HL-60 (cell line): ENCODE measurements around the gene NID2.

Source experiments
- DNase-seq, 2 experiments: peaks; one replicate each; pipeline ENCODE4 v3.0.0-alpha.2; 2010 to 2020; ENCODE audit warnings: low read depth in 1 of 2, low spot score in 1 of 2
- H3K27ac ChIP-seq: fragments of 250-450 bp; sonication (Bioruptor Pico); replicated peaks from 2 replicates; pipeline ENCODE4 v1.5.1; 2020; ENCODE audit warnings: mild to moderate bottlenecking, moderate library complexity
- H3K27me3 ChIP-seq: fragments of 250-450 bp; sonication (Bioruptor Pico); 2 replicates; pipeline ENCODE4 v1.5.1; 2021; ENCODE audit warnings: mild to moderate bottlenecking, moderate library complexity; ENCODE audit not compliant: insufficient read depth, poor library complexity, severe bottlenecking
- H3K4me3 ChIP-seq: replicated peaks from 2 replicates; pipeline ENCODE4 v1.5.1; 2011; ENCODE audit warnings: mild to moderate bottlenecking, control low read depth, low read length; ENCODE audit not compliant: insufficient read depth
- GABPA ChIP-seq: IDR thresholded peaks from 2 replicates; pipeline ENCODE4 v1.6.1; 2012; ENCODE audit warnings: low read depth
- POLR2AphosphoS5 ChIP-seq: IDR thresholded peaks from 2 replicates; pipeline ENCODE4 v1.6.1; 2012; ENCODE audit warnings: low read depth
- SPI1 ChIP-seq: IDR thresholded peaks from 2 replicates; pipeline ENCODE4 v1.6.1; 2012; ENCODE audit warnings: low read depth, mild to moderate bottlenecking, borderline replicate concordance
- TF ChIP-seq, protein P1 (sequence below): IDR thresholded peaks from 2 replicates; pipeline ENCODE4 v1.6.1; 2012; ENCODE audit warnings: low read depth; ENCODE audit not compliant: insufficient replicate concordance
- TF ChIP-seq, protein P2 (sequence below): IDR thresholded peaks from one replicate; pipeline ENCODE4 v1.5.1; 2011; ENCODE audit warnings: low read length, control low read depth, inconsistent platforms; ENCODE audit not compliant: insufficient read depth

The NID2 gene

DNA sequence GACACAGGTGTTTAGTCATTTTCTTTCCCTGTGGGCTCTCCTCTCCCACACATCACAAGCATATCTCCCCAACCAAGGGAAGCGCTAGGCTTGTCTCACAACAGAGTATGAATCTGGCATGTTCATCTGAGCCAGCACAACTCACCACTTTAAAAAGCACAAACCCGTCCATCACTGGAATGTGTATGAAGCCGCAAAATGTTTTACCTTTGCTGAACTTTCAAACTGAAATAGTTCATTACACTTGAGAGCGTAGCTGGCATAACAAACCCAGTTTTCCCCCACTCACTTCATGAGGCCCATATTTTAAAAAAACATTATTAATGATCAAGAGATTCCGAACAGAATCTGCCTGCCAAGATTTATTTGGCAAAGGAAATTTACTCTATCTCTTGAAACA lies 15.8 kb downstream of the NID2 start:
- H3K27me3 ChIP-seq, result peaks cover 10% of the 10 kb centered on the region
- DNase-seq, result no peak
- H3K27ac ChIP-seq, result no peak overlapping the region
- H3K4me3 ChIP-seq, result no peak overlapping the region
- TF ChIP-seq SPI1 (no peak), POLR2AphosphoS5 (no peak), GABPA (no peak)
- TF ChIP-seq, protein P1, sequence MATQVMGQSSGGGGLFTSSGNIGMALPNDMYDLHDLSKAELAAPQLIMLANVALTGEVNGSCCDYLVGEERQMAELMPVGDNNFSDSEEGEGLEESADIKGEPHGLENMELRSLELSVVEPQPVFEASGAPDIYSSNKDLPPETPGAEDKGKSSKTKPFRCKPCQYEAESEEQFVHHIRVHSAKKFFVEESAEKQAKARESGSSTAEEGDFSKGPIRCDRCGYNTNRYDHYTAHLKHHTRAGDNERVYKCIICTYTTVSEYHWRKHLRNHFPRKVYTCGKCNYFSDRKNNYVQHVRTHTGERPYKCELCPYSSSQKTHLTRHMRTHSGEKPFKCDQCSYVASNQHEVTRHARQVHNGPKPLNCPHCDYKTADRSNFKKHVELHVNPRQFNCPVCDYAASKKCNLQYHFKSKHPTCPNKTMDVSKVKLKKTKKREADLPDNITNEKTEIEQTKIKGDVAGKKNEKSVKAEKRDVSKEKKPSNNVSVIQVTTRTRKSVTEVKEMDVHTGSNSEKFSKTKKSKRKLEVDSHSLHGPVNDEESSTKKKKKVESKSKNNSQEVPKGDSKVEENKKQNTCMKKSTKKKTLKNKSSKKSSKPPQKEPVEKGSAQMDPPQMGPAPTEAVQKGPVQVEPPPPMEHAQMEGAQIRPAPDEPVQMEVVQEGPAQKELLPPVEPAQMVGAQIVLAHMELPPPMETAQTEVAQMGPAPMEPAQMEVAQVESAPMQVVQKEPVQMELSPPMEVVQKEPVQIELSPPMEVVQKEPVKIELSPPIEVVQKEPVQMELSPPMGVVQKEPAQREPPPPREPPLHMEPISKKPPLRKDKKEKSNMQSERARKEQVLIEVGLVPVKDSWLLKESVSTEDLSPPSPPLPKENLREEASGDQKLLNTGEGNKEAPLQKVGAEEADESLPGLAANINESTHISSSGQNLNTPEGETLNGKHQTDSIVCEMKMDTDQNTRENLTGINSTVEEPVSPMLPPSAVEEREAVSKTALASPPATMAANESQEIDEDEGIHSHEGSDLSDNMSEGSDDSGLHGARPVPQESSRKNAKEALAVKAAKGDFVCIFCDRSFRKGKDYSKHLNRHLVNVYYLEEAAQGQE, result no peak

DNA sequence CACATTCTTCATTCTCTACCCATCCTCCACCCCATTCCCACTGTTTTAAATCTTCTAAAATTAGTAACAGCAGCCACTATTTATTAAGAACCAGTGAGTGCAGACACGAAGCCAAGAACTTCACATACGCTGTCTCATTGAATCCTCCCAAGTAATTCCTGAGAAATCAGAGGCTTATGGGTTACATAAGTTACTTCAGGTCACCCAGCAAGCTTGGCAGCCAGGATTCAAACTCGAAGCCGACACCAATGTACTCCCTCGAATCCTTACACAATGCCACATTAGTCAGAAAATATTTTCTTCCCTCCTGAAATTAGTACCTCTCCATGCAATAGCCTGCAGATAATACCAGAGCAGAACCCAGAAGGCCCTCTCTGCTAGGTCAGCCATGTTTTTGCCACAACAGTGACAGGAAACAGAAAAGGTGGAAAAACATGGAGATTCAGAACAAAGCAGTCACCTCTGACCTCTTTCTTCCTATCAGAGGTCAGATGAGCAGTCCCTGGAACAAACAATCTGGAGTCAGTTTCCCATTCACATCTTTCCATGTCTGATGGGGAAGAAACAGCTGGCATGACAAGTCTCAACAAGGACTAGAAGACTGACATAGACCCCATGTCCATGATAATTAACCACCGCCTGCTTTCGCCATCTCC lies 16.4 kb downstream of the NID2 start:
- Histone ChIP-seq H3K27me3 (peaks cover 7% of the 10 kb centered on the region), H3K4me3 (no peak overlapping the region), H3K27ac (no peak overlapping the region)
- DNase-seq, result no peak
- no peak for TF ChIP-seq POLR2AphosphoS5
- TF ChIP-seq, protein P1, result no peak
- TF ChIP-seq GABPA, result no peak
- no peak for TF ChIP-seq SPI1
- TF ChIP-seq, protein P2, sequence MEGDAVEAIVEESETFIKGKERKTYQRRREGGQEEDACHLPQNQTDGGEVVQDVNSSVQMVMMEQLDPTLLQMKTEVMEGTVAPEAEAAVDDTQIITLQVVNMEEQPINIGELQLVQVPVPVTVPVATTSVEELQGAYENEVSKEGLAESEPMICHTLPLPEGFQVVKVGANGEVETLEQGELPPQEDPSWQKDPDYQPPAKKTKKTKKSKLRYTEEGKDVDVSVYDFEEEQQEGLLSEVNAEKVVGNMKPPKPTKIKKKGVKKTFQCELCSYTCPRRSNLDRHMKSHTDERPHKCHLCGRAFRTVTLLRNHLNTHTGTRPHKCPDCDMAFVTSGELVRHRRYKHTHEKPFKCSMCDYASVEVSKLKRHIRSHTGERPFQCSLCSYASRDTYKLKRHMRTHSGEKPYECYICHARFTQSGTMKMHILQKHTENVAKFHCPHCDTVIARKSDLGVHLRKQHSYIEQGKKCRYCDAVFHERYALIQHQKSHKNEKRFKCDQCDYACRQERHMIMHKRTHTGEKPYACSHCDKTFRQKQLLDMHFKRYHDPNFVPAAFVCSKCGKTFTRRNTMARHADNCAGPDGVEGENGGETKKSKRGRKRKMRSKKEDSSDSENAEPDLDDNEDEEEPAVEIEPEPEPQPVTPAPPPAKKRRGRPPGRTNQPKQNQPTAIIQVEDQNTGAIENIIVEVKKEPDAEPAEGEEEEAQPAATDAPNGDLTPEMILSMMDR, result no peak

DNA sequence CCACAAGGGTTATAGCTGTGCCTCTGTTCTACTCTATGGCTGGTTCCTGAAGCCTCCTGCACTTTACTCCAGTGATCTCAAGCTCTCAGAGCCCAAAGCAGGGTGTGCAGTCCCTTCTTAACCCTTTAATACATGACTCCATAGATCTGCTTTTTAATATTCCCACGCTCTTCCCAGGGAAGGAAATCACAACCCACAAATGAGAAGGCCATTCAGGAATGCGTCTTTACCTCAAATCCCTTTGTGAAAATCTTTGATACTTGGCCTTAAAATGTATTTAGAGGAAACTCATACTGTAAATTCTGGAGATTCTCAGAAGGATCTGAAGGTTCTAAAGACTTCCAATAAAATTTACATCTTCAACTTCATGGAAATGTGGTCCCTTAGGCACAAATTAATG lies 17.0 kb downstream of the NID2 start:
- H3K27me3 ChIP-seq, result peaks cover 7% of the 10 kb centered on the region
- H3K27ac ChIP-seq, result no peak overlapping the region
- TF ChIP-seq, protein P2, result no peak
- TF ChIP-seq SPI1, result no peak
- DNase-seq, result no peak
- no peak overlapping the region for H3K4me3 ChIP-seq

DNA sequence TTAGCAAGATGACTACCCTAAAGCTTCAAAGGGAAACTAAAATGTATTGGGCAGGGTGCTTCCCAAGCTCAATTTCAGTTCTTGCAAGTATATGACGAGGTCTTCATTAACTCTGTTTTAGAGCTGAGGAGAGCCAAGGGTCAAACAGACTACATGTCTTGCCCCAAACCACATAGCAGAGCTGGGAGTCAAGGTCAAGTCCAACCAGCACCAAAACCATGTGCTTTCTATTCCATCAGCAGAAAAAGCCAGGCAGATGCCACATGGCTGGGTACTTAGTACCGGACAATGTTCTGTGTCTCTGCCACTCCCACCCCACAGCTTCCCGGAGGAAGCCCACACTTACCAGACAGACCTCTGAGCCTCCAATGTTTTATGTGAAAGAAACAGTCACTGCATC lies 17.6 kb downstream of the NID2 start:
- Histone ChIP-seq H3K4me3 (no peak overlapping the region), H3K27ac (no peak overlapping the region), H3K27me3 (peaks cover 7% of the 10 kb centered on the region)
- TF ChIP-seq SPI1 (no peak), POLR2AphosphoS5 (no peak)
- TF ChIP-seq, protein P2, result no peak
- TF ChIP-seq, protein P1, result no peak
- no peak for DNase-seq
